NAMALWA (cell line): ENCODE results near the gene DLX6.

ENCODE experiments used
- DNase-seq: peaks from one replicate; pipeline ENCODE4 v3.0.0-alpha.2; 2015; ENCODE audit warnings: low spot score

DLX6 gene

GRCh38 chr7:96995406-96996110, 9.8 kb upstream of the DLX6 start:
- no peak for DNase-seq

GRCh38 chr7:96996111-96996957, 9.0 kb upstream of the DLX6 start:
- no peak for DNase-seq

GRCh38 chr7:96996958-96997511, 8.3 kb upstream of the DLX6 start:
- DNase-seq = no peak

GRCh38 chr7:96997512-96998032, 7.8 kb upstream of the DLX6 start:
- no peak for DNase-seq

- no peak for DNase-seq
Observed at GRCh38 chr7:96998333-96998732, 7.0 kb upstream of the DLX6 start.

GRCh38 chr7:96998744-96999143, 6.6 kb upstream of the DLX6 start:
- DNase-seq = no peak

- no peak for DNase-seq
Observed at GRCh38 chr7:97001221-97001620, 4.1 kb upstream of the DLX6 start.

GRCh38 chr7:97001656-97002554, 3.4 kb upstream of the DLX6 start:
- DNase-seq = no peak

GRCh38 chr7:97002555-97003261, 2.6 kb upstream of the DLX6 start:
- DNase-seq = no peak

- DNase-seq = no peak
Observed at GRCh38 chr7:97003262-97004246, 1.8 kb upstream of the DLX6 start.

GRCh38 chr7:97004247-97005182, 838 bp upstream of the DLX6 start:
- DNase-seq = no peak

- DNase-seq = no peak
Observed at GRCh38 chr7:97006055-97006815, 882 bp downstream of the DLX6 start.

- no peak for DNase-seq
Observed at GRCh38 chr7:97006816-97007582, 1.6 kb downstream of the DLX6 start.

GRCh38 chr7:97007583-97007861, 2.2 kb downstream of the DLX6 start:
- no peak for DNase-seq

GRCh38 chr7:97008275-97008917, 3.0 kb downstream of the DLX6 start:
- no peak for DNase-seq

- no peak for DNase-seq
Observed at GRCh38 chr7:97009753-97010732, 4.7 kb downstream of the DLX6 start.
